HepG2 (cell line): ENCODE measurements around the gene CLDN20.

Experiments
- BHLHE40 ChIP-seq: IDR thresholded peaks from 2 replicates; pipeline ENCODE4 v1.6.1; 2011; ENCODE audit warnings: low read length, improper control_type of control experiment
- POLR2AphosphoS5 ChIP-seq: IDR thresholded peaks from 2 replicates; pipeline ENCODE4 v1.6.1; 2012; ENCODE audit warnings: low read depth, low read length
- RBAK ChIP-seq: sonication (generic); formaldehyde crosslinking; IDR thresholded peaks from 2 replicates; pipeline ENCODE4 v1.5.1; 2020; ENCODE audit warnings: mild to moderate bottlenecking, missing genetic modification reagents
- ZHX2 ChIP-seq, 2 experiments: sonication (generic) in 1 of 2; formaldehyde crosslinking in 1 of 2; IDR thresholded peaks; 2 replicates each; pipeline versions ENCODE4 v1.6.1 to v1.9.0; 2014 to 2022; ENCODE audit warnings: antibody characterized with exemption in 1 of 2, borderline replicate concordance in 1 of 2, inconsistent platforms in 1 of 2, low read depth in 1 of 2, missing genetic modification reagents in 1 of 2

- no peak for TF ChIP-seq RBAK (CRISPR knock-in tag)
- no peak for TF ChIP-seq POLR2AphosphoS5
- TF ChIP-seq ZHX2 (IDR thresholded peaks at IDR 0.05; ENCODE audit: low read depth) = no peak
- no peak for TF ChIP-seq ZHX2 (CRISPR knock-in tag; IDR thresholded peaks at IDR 0.05; ENCODE audit: borderline replicate concordance)
- no peak for TF ChIP-seq BHLHE40
These were observed 41.3 kb upstream of the CLDN20 start for GRCh38 chr6:155222506-155222905.
